HG02759 (cell line): ENCODE data around the gene PTTG1IP2.
"Not testable (repeated sequence)": the region's sequence is repeated elsewhere in the genome, so short reads cannot be mapped to it uniquely, and the experiment has no call there.

Source experiments
- ATAC-seq: cut with Tn5 transposase; IDR thresholded peaks from one replicate; pipeline ENCODE4 v1.9.1; 2021; ENCODE audit warnings: mild to moderate bottlenecking, moderate library complexity; ENCODE audit not compliant: unreplicated experiment

The PTTG1IP2 gene

GRCh38 chr7:90469554-90469953, at the start of gene PTTG1IP2:
PTTG1IP2 (plus strand) TSS chr7:90469639; CDS start chr7:90469787, 148 bp downstream.
- no peak for ATAC-seq

DNA sequence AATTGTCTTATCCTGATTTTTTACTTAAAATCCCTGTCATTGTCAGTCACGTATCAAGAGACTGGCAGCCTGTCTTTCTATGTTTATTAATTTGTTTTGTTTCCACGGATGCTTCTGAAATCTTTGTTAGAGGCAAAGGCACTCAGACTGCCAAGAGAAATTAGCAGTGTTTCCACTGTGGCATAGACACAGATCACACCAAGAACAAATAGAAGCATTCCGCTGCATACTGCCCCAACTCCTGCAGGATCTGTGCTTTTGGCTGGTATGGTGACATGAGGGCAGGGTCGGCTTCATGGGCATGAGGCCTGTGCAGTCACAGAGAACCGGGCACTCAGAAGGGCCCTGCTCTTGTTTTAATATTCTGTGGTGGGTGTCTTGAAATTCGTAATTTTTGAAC, 47.8 kb upstream of the PTTG1IP2 start:
- no peak for ATAC-seq

GRCh38 chr7:90424720-90425119, 44.7 kb upstream of the PTTG1IP2 start:
- ATAC-seq = peak; percentile 84

GRCh38 chr7:90425376-90425775, 44.1 kb upstream of the PTTG1IP2 start:
- ATAC-seq = no peak

- no peak for ATAC-seq
These were observed 38.6 kb upstream of the PTTG1IP2 start for GRCh38 chr7:90430614-90431460.

DNA sequence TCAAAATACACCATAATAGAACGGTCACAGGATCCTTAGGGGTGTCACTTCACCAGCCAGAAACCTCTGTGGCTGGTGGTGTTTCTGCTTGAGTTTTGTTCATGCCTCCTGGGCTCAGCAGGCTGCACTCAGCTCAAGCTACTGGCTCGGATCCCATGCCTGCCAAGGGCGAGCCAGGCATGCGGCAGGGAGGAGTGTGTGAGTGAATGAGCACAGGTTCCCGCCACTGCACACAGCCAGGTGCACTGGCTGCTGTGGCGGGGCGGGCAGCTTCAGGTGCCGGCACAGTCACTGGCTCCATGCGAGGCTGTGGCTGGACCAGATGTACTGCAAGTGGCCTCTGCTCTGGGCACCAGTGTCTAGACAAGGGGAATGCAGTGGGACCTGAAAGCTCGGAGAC, 36.7 kb upstream of the PTTG1IP2 start:
- ATAC-seq = no peak

DNA sequence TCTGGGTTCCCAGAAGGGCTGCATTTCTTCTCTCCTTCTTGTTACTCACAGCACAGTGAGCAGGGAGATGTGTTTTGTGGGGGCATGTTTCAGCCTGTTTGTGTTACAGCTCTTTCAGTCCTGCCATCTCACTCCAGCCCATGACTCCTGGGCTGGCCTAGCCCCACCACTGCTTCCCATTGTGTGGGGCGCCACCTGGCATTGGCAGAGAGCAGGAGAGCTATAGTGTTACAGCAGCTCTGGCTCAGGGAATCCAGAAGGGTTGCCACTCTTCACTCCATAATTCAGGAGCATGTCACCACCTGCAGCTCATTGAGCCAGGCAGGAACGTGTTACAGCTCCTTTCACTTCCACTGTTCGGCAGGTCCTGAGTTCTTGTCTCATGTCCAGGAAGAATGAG, 36.2 kb upstream of the PTTG1IP2 start:
- ATAC-seq = no peak

DNA sequence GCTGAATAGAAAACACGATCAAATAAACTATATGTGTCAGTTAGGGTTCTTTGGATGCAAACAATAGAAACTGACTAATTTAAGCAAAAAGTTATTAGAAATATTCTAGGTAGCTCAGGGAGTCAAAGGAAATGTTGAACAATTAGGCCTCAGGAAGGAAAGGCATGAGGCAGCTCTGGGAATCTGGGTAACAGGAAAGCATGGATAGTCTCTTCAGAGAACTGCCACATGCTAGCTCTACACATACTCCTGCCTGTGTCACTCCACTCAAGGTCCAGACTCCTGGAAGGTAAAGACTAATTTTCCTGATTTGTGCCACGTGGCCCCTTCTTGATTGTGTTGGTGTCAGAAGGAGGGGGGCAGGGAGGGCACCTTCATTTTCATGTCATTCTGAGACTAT, 23.8 kb upstream of the PTTG1IP2 start:
- no peak for ATAC-seq

GRCh38 chr7:90446137-90446899, 23.1 kb upstream of the PTTG1IP2 start:
- ATAC-seq = no peak

GRCh38 chr7:90453259-90453891, 16.1 kb upstream of the PTTG1IP2 start:
- ATAC-seq = no peak

GRCh38 chr7:90453931-90454330, 15.5 kb upstream of the PTTG1IP2 start:
- no peak for ATAC-seq

GRCh38 chr7:90455163-90456030, 14.0 kb upstream of the PTTG1IP2 start:
- peak; percentile 89 for ATAC-seq

DNA sequence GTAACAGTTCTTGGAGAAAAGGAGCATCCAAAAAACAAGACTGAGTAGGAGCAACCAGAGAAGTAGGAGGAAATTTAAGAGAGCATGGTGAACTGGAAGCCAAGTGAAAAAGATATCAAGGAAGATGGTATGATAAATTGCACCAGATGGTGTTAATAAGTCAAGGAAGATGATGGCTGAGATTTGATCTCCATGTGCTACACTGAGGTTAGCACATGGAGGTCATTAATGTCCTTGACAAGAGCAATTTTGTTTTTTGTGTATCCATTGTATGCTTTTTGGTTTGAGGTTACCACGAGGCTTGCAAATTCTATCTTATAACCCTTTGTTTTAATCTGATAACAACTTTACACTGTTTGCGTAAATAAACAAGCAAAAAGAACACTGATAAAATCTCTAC, 11.3 kb upstream of the PTTG1IP2 start:
- no peak for ATAC-seq

DNA sequence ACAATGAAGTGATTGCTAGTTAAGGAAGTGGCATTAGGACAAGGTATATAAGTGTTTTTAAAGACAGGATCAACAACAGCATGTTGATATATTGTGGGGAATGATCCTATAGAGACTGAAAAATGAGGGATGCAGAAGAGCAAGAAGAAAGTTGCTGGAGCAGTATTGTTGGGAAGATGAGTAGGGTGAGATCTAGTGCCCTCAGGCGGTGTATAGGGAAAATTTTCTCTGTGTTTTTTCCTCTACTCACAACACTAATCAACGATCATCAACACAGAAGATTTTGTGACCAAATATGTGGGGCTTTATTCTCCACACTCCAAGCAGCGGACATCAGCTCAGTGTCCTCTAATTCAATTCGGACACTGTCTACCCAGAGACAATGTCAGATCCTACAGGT, 9.6 kb upstream of the PTTG1IP2 start:
- ATAC-seq = no peak

GRCh38 chr7:90461219-90461618, 8.2 kb upstream of the PTTG1IP2 start:
- ATAC-seq = no peak

DNA sequence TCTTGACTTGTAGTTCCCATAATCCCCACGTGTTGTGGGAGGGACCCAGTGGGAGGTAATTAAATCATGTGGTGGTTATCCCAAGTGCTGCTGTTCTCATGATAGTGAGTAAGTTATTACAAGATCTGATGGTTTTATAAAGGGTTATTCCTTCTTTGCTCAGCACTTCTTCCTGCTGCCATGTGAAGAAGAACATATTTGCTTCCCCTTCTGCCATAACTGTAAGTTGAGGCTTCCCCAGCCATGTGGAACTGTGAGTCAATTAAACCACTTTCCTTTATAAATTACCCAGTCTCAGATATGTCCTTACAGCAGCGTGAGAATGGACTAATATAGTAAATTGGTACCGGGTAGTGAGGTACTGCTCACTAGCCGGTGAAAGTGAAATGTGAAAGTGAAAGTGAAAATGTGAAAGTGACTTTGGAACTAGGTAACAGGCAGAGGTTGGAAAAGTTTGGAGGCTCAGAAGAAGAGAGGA, 6.2 kb upstream of the PTTG1IP2 start:
- not testable (repeated sequence) for ATAC-seq

- ATAC-seq = no peak
These were observed 3.6 kb upstream of the PTTG1IP2 start for GRCh38 chr7:90465816-90466215.

- no peak for ATAC-seq
These were observed 3.5 kb downstream of the PTTG1IP2 start for GRCh38 chr7:90472805-90473540.

DNA sequence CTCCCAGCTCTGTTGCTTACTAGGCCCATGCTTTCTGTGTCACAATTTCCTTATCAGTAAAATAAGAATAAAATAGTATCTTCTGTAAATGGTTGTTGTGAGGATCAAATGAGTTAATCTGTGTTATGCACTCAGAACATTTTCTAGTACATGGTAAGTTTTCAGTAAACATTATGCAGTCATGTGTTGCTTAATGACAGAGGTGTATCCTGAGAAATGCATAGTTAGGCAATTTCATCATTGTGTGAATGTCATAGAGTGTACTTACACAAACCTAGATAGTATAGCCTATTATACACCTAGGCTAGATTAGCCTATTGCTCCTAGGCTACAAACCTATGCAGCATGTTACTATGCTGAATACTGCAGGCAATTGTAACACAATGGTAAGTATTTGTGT, 4.4 kb downstream of the PTTG1IP2 start:
- no peak for ATAC-seq
